Karpas-422 (cell line): ENCODE data around the gene ITGB2. TPM values are rescaled to one million over a fixed set of nuclear protein-coding genes. Genes with fewer than 3 reads are reported as not detected.

Experiments used
- DNase-seq: peaks from one replicate; pipeline ENCODE4 v3.0.0-alpha.2; 2015
- H2AFZ ChIP-seq: fragments of 200-600 bp; sonication (generic); 2 replicates; pipeline ENCODE4 v1.6.1; 2014; ENCODE audit warnings: antibody characterized with exemption, low read length, mixed read lengths
- H3K27ac ChIP-seq: fragments of 200-600 bp; sonication (generic); 2 replicates; pipeline ENCODE4 v1.5.1; 2014; ENCODE audit warnings: mild to moderate bottlenecking, low read length, moderate library complexity
- H3K27me3 ChIP-seq: fragments of 200-600 bp; sonication (generic); 2 replicates; pipeline ENCODE4 v1.6.1; 2014; ENCODE audit warnings: low read length, mixed read lengths
- H3K36me3 ChIP-seq: fragments of 200-600 bp; sonication (generic); 2 replicates; pipeline ENCODE4 v1.6.1; 2014; ENCODE audit warnings: low read length, mixed read lengths; ENCODE audit not compliant: insufficient read depth
- H3K4me1 ChIP-seq: fragments of 200-600 bp; sonication (generic); 2 replicates; pipeline ENCODE4 v1.6.1; 2014; ENCODE audit warnings: mild to moderate bottlenecking, low read length, mixed read lengths
- H3K4me2 ChIP-seq: fragments of 200-600 bp; sonication (generic); 2 replicates; pipeline ENCODE4 v1.6.1; 2014; ENCODE audit warnings: low read length, low read depth, mild to moderate bottlenecking; ENCODE audit not compliant: poor library complexity, severe bottlenecking
- H3K4me3 ChIP-seq: fragments of 200-600 bp; sonication (generic); 2 replicates; pipeline ENCODE4 v1.5.1; 2014; ENCODE audit warnings: mild to moderate bottlenecking, antibody characterized with exemption, low read length, mixed read lengths
- H3K79me2 ChIP-seq: fragments of 200-600 bp; sonication (generic); 2 replicates; pipeline ENCODE4 v1.6.1; 2014; ENCODE audit warnings: mild to moderate bottlenecking, low read length, mixed read lengths
- H3K9ac ChIP-seq: fragments of 200-600 bp; sonication (generic); 2 replicates; pipeline ENCODE4 v1.6.0; 2014; ENCODE audit warnings: low read length
- H3K9me2 ChIP-seq: fragments of 200-600 bp; sonication (generic), shearing (Covaris generic); replicated peaks from 2 replicates; pipeline ENCODE4 v1.6.0; 2014; ENCODE audit warnings: mild to moderate bottlenecking, low read length, moderate library complexity; ENCODE audit not compliant: insufficient read depth
- H3K9me3 ChIP-seq: fragments of 300-700, 200-600 bp; sonication (generic); 2 replicates; pipeline ENCODE4 v1.6.1; 2014; ENCODE audit warnings: low read length, mixed read lengths
- H4K20me1 ChIP-seq: fragments of 200-600 bp; sonication (generic); 2 replicates; pipeline ENCODE4 v1.6.1; 2014; ENCODE audit warnings: mild to moderate bottlenecking, antibody characterized with exemption, low read length, low read depth; ENCODE audit not compliant: insufficient read depth
- total RNA-seq: library from RNA; depleted of rRNA; stranded (reverse); fragments of >200 nt; shearing (Covaris generic); gene quantifications from 2 replicates; pipeline ENCODE4 v1.2.3, GENCODE V29; 2014; ENCODE audit warnings: low replicate concordance

Gene ITGB2
- total RNA-seq, 1 experiment from 2014 or later, result 252 TPM

- Histone ChIP-seq H3K9ac (peak overlapping the region; percentile 93), H3K27ac (peak overlapping the region; percentile 100), H3K27me3 (no peaks in the 10 kb centered on the region), H3K79me2 (peaks cover 9% of the 10 kb centered on the region; the same call in 1 of the 2 replicates), H3K4me1 (peaks cover 88% of the 10 kb centered on the region), H3K4me2 (peak overlapping the region; percentile 86), H4K20me1 (no peaks in the 10 kb centered on the region), H3K36me3 (no peaks in the 10 kb centered on the region), H3K9me3 (no peaks in the 10 kb centered on the region), H3K4me3 (peak overlapping the region; percentile 75), H3K9me2 (no peaks in the 10 kb centered on the region), H2AFZ (no peak overlapping the region)
- peak; percentile 98 for DNase-seq
These were observed 7.1 kb upstream of the ITGB2 start for GRCh38 chr21:44927587-44928461.

- H3K4me1 ChIP-seq, result peaks cover 92% of the 10 kb centered on the region
- H3K27me3 ChIP-seq, result no peaks in the 10 kb centered on the region
- H3K4me2 ChIP-seq, result peak overlapping the region; percentile 86
- no peaks in the 10 kb centered on the region for H3K9me2 ChIP-seq
- no peaks in the 10 kb centered on the region for H3K9me3 ChIP-seq
- peak overlapping the region; percentile 75 for H3K4me3 ChIP-seq
- no peaks in the 10 kb centered on the region for H4K20me1 ChIP-seq
- H3K36me3 ChIP-seq, result no peaks in the 10 kb centered on the region
- no peak overlapping the region for H2AFZ ChIP-seq
- DNase-seq, result no peak
- peaks cover 15% of the 10 kb centered on the region for H3K79me2 ChIP-seq
- H3K27ac ChIP-seq, result peak overlapping the region; percentile 100
- peak overlapping the region; percentile 93 for H3K9ac ChIP-seq
These were observed 6.5 kb upstream of the ITGB2 start for GRCh38 chr21:44927259-44927586.

- Histone ChIP-seq H3K4me3 (peak overlapping the region; percentile 75), H3K27me3 (no peaks in the 10 kb centered on the region), H3K36me3 (no peaks in the 10 kb centered on the region), H3K9me3 (no peaks in the 10 kb centered on the region), H3K27ac (peak overlapping the region; percentile 100), H3K4me1 (peaks cover 91% of the 10 kb centered on the region), H3K9ac (peak overlapping the region; percentile 93), H2AFZ (no peak overlapping the region; the same call in 1 of the 2 replicates), H3K9me2 (no peaks in the 10 kb centered on the region), H3K4me2 (peak overlapping the region; percentile 86), H3K79me2 (peaks cover 21% of the 10 kb centered on the region), H4K20me1 (no peaks in the 10 kb centered on the region)
- DNase-seq, result peak; percentile 72
These were observed 5.8 kb upstream of the ITGB2 start for GRCh38 chr21:44926331-44927101.

GRCh38 chr21:44925378-44925755 lies 4.7 kb upstream of the ITGB2 start:
- H3K9ac ChIP-seq, result peak overlapping the region; percentile 56
- peaks cover 32% of the 10 kb centered on the region for H3K79me2 ChIP-seq
- no peaks in the 10 kb centered on the region for H3K9me2 ChIP-seq
- no peak overlapping the region for H2AFZ ChIP-seq
- H3K27me3 ChIP-seq, result no peaks in the 10 kb centered on the region
- peak overlapping the region; percentile 96 for H3K27ac ChIP-seq
- peaks cover 83% of the 10 kb centered on the region for H3K4me1 ChIP-seq
- H3K9me3 ChIP-seq, result no peaks in the 10 kb centered on the region
- peak overlapping the region; percentile 63 for H3K4me2 ChIP-seq
- no peaks in the 10 kb centered on the region for H4K20me1 ChIP-seq
- peak; percentile 40 for DNase-seq
- no peaks in the 10 kb centered on the region for H3K36me3 ChIP-seq
- H3K4me3 ChIP-seq, result no peak overlapping the region

- Histone ChIP-seq H3K27me3 (no peaks in the 10 kb centered on the region), H3K4me3 (peak overlapping the region; percentile 9; the same call in 1 of the 2 replicates), H3K9me2 (no peaks in the 10 kb centered on the region), H3K4me2 (peak overlapping the region; percentile 63), H4K20me1 (no peaks in the 10 kb centered on the region), H3K9ac (peak overlapping the region; percentile 56), H3K9me3 (no peaks in the 10 kb centered on the region), H3K27ac (peak overlapping the region; percentile 96), H3K79me2 (peaks cover 38% of the 10 kb centered on the region), H3K4me1 (peaks cover 77% of the 10 kb centered on the region), H3K36me3 (no peaks in the 10 kb centered on the region), H2AFZ (peak overlapping the region; percentile 44)
- peak; percentile 76 for DNase-seq
These were observed 4.1 kb upstream of the ITGB2 start for GRCh38 chr21:44924606-44925377.

GRCh38 chr21:44923480-44924084 lies 2.9 kb upstream of the ITGB2 start:
- H3K79me2 ChIP-seq, result peaks cover 50% of the 10 kb centered on the region
- H3K4me1 ChIP-seq, result peaks cover 77% of the 10 kb centered on the region
- H3K27ac ChIP-seq, result peak overlapping the region; percentile 96
- no peaks in the 10 kb centered on the region for H3K9me3 ChIP-seq
- no peaks in the 10 kb centered on the region for H3K9me2 ChIP-seq
- H3K4me2 ChIP-seq, result peak overlapping the region; percentile 92
- no peak for DNase-seq
- H4K20me1 ChIP-seq, result peaks cover 6% of the 10 kb centered on the region; the same call in 1 of the 2 replicates
- H2AFZ ChIP-seq, result no peak overlapping the region
- H3K4me3 ChIP-seq, result no peak overlapping the region
- H3K36me3 ChIP-seq, result no peaks in the 10 kb centered on the region
- no peak overlapping the region for H3K9ac ChIP-seq
- H3K27me3 ChIP-seq, result no peaks in the 10 kb centered on the region

GRCh38 chr21:44921928-44922327 lies 1.2 kb upstream of the ITGB2 start:
- DNase-seq, result no peak
- H3K4me3 ChIP-seq, result peak overlapping the region; percentile 94
- H3K9me2 ChIP-seq, result no peaks in the 10 kb centered on the region
- H3K9me3 ChIP-seq, result no peaks in the 10 kb centered on the region
- H3K27ac ChIP-seq, result peak overlapping the region; percentile 96
- H4K20me1 ChIP-seq, result peaks cover 12% of the 10 kb centered on the region; the same call in 1 of the 2 replicates
- H3K4me2 ChIP-seq, result peak overlapping the region; percentile 92
- peaks cover 60% of the 10 kb centered on the region for H3K79me2 ChIP-seq
- peaks cover 5% of the 10 kb centered on the region; the same call in 1 of the 2 replicates for H3K36me3 ChIP-seq
- H3K4me1 ChIP-seq, result peaks cover 80% of the 10 kb centered on the region
- peak overlapping the region; percentile 93 for H3K9ac ChIP-seq
- H3K27me3 ChIP-seq, result no peaks in the 10 kb centered on the region
- H2AFZ ChIP-seq, result no peak overlapping the region
